ENCODE results near the gene ATP8A2. TPM values are rescaled to one million over a fixed set of nuclear protein-coding genes. Genes with fewer than 3 reads are reported as not detected.

ATP8A2 gene
- total and polyA plus RNA-seq, 10 of the 15 experiments (the other 5 are each of a cell fraction or from before 2014, with no cell fraction given): 0.01 to 0.04 (median 0.04) TPM; not detected in 7

- no peaks in the 10 kb centered on the region for H4K20me1 ChIP-seq (ENCODE audit: control insufficient read depth, insufficient read depth)
- ChIA-PET SMC1A (ENCODE audit: uncharacterized antibody, unreplicated experiment) (no interaction called here), RAD21 (ENCODE audit: unreplicated experiment) (no interaction called here), CTCF (no interaction called here), POLR2A (no interaction called here)
- no peaks in the 10 kb centered on the region for H3K36me3 ChIP-seq (ENCODE audit: control insufficient read depth in 2 of 2, insufficient read depth in 2 of 2, low read length in 1 of 2)
- no peak for ATAC-seq
- H3K9ac ChIP-seq (ENCODE audit: control insufficient read depth, insufficient read depth, low read length): no peak overlapping the region
- in situ Hi-C loops (cut with MboI): no loop called here
- intact Hi-C loops (cut with micrococcal nuclease; ENCODE audit: unreplicated experiment): no loop called here
- H2AFZ ChIP-seq (ENCODE audit: control insufficient read depth, low read depth, low read length): no peak overlapping the region
- WGBS (ENCODE audit: insufficient coverage, insufficient replicate concordance, low lambda C conversion rate, missing lambda C conversion rate): 37% methylated on average over 13 of the region's 13 CpGs
- FAIRE-seq: no peak
- H3K79me2 ChIP-seq (ENCODE audit: control insufficient read depth, insufficient read depth, low read length): no peaks in the 10 kb centered on the region
- no peaks in the 10 kb centered on the region; the same call in 2 of the 3 replicates for H3K9me3 ChIP-seq (replicated peaks; ENCODE audit: control insufficient read depth, insufficient read depth, low read length)
- TF ChIP-seq ZBED1 (IDR thresholded peaks at IDR 0.05; ENCODE audit: borderline replicate concordance) (no peak), MTA2 (IDR thresholded peaks at IDR 0.05; ENCODE audit: low read depth) (no peak), MTA3 (IDR thresholded peaks at IDR 0.05; ENCODE audit: borderline replicate concordance, low read length) (no peak), SMAD5 (IDR thresholded peaks at IDR 0.05; ENCODE audit: low read depth) (no peak), NBN (IDR thresholded peaks at IDR 0.05) (no peak), REST (IDR thresholded peaks at IDR 0.05; ENCODE audit: low read depth, low read length) (no peak), TARDBP (IDR thresholded peaks at IDR 0.05; ENCODE audit: borderline replicate concordance) (no peak), KDM1A (IDR thresholded peaks at IDR 0.05; ENCODE audit: borderline replicate concordance) (no peak), SIX5 (IDR thresholded peaks at IDR 0.05; ENCODE audit: low read depth, low read length, severe bottlenecking) (no peak), EED (IDR thresholded peaks at IDR 0.05; ENCODE audit: low read depth) (no peak), POLR2A (IDR thresholded peaks at IDR 0.05; ENCODE audit: low read depth, low read length) (no peak), MEF2B (IDR thresholded peaks at IDR 0.05; ENCODE audit: partially characterized antibody, poor library complexity, severe bottlenecking) (no peak), GABPA (IDR thresholded peaks at IDR 0.05; ENCODE audit: low read depth) (no peak), CBX5 (IDR thresholded peaks at IDR 0.05; ENCODE audit: low read depth) (no peak), MYB (IDR thresholded peaks at IDR 0.05; ENCODE audit: borderline replicate concordance, low read depth, low read length) (no peak), WRNIP1 (IDR thresholded peaks at IDR 0.05; ENCODE audit: borderline replicate concordance, low read depth, low read length) (no peak), STAT3 (IDR thresholded peaks at IDR 0.05; ENCODE audit: low read depth, low read length) (no peak), NR2C2 (IDR thresholded peaks at IDR 0.05; ENCODE audit: borderline replicate concordance, control insufficient read depth, insufficient read length, low read depth) (no peak), HDGF (IDR thresholded peaks at IDR 0.05) (no peak), RAD21 (IDR thresholded peaks at IDR 0.05; ENCODE audit: insufficient read depth, low read depth, low read length) (no peak)
- H3K27ac ChIP-seq (ENCODE audit: control insufficient read depth, insufficient read depth): no peak overlapping the region
- H3K4me2 ChIP-seq (ENCODE audit: control insufficient read depth, insufficient read depth): no peak overlapping the region
- BruUV-seq (replicated peaks): no TSS peak
- no peaks in the 10 kb centered on the region; a peak in 2 of 4 replicates for H3K27me3 ChIP-seq (replicated peaks in 1 of 2; ENCODE audit: control insufficient read depth in 2 of 2, insufficient read depth in 2 of 2, low read length in 1 of 2)
- no peak overlapping the region for H3K4me3 ChIP-seq
- DNase-seq (ENCODE audit: low read depth, low spot score): no peak
- H3K4me1 ChIP-seq (ENCODE audit: control insufficient read depth, insufficient read depth, low read length): no peaks in the 10 kb centered on the region
Measured at GRCh38 chr13:25768838-25769237, 397.1 kb downstream of the ATP8A2 start.

All from GM12878 (cell line).